Limb (tissue), 2 donors: ENCODE data around the gene RBM19.

ENCODE experiments used
- DNase-seq, 2 donors: peaks; one replicate each; pipeline ENCODE4 v3.0.0-alpha.2; 2016; ENCODE audit errors: extremely low spot score in 2 of 2

The RBM19 gene

DNA sequence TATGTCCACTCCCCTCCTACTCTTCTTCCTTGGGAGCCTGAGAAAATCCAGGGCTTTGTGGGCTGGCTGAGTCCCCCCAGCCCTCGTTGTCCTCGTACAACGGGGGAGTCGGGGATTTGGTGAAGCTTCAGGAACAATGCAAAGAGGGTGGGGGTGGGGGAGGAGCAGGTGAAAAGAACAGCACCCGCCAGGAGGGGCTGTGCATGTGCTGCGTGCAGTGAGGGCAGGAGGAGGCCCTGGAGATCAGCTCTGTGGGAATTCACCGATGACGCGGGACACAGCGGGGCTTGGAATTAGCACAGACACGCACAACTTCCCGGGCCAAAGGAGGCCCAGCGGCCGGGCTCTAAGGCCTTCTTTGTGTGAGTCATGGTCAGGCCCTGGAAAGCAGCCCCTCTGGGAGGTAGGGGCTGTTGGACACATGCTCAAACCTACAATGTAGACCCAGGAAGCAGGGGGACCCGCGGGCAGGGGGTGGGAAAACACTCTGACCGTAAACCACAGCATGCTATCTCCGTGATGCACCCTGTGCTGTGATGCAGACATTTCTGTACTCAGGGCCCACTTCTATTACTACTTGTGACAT, 32.8 kb downstream of the RBM19 start:
- DNase-seq, result peak; percentile 13 to 64

DNA sequence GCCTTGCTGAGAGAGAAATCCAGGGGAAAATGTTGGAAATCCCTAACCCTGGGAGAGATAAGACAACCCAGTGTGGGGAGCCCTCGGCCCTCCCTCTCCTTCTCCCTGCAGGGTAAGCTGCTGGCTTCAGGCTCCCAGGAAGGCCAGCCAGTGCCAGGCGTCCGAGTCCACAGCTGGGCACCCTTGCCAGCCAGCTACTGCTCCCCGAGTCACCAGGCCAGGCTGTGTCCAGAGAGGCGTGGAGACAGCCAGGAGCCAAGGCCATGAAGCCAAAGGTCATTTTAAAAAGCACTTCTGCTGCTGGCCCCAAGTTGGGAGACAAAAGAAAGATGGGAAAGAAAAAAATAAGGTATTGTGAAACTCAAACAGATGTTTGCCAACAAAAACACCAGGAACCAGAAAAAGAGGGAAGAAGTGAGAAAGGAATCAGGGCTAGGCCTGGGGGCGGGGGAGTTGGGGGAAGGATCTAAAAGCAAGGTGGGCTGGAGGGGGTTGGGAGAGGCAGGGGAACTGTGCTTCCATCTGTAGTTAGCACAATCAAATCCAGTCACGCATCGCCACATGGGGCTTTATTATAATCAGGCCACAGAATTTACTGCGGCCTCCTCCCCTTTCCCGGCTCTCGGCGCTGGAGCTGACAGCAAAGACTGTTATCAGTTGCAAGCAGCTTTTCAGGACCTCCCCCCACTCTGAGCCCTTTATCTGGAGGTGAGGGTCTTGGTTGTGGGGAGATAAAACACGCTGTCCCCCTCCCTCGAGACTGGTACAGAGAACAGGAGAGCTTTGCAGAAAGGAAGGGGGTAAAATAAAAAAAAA, 33.5 kb downstream of the RBM19 start:
- peak in 1 of 2 donors; percentile 57 for DNase-seq

DNA sequence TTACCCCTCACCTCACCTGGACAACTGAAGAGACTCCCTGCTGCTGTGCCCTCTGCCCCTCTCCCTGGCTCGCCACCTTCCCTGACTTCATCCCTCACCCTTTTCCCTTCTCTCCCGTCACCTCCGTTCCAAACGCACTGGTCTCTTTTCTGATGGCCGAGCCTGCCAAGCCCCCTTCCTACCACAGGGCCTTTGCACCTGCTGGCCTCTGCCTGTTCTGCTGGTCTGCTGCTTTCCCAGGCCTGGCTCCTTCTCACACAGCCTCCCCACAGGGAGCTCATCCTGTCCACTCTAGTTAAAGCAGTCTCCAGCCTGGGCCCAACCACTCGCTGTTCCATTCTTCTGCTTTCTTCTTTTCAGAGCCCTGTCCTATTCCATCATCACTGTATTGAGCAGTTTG, 34.6 kb downstream of the RBM19 start:
- no peak for DNase-seq

DNA sequence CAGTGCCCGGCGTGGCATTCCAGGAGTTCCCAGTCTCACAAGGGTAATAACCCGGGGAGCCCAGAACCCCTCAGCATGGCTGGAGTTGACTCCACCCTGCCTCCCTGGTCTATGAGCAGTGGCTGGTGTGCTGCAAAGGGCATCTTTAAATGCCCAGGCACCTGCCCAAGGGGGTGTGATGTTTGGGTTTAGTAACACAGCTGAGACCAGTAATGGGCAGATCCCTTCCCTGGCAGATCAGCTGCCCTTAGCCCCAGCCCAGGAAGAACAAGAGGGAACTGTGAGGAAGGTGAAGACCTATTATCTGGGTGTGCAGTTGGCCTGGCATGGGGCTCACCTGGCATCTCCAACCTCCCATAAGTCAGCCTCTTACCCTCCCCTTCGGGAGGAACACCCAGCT, 35.9 kb downstream of the RBM19 start:
- DNase-seq, result no peak

DNA sequence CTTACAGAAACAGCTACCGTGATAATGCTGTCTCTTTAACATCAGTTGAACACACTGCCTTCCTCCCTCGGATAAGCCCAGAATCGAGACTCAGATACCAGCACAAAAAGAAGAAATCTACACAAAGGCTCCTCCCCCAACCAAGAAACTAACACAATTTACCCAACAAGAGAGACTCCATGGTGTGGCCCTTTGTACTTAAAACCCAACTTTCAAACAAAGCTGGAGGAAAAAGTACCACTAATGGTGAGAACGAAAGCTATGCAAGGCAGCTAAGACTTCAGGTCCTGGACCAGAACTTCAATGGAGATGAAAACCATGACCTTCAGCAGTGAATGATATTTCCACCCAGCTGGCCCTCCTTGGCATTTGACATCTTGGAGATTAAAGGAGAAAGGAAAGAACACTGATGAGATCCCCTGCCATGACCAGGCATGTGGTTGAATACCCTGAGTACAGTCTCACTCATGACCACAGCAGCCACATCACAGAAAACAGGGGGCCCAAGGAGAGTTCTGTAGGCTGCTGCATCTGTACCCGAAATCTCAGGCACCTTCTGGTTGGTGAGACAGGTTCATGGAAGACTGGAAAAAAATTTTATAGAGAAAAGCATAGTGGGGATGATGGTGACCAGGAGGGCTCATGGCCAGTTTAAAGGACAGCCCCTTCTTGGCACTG, 36.7 kb downstream of the RBM19 start:
- no peak for DNase-seq

DNA sequence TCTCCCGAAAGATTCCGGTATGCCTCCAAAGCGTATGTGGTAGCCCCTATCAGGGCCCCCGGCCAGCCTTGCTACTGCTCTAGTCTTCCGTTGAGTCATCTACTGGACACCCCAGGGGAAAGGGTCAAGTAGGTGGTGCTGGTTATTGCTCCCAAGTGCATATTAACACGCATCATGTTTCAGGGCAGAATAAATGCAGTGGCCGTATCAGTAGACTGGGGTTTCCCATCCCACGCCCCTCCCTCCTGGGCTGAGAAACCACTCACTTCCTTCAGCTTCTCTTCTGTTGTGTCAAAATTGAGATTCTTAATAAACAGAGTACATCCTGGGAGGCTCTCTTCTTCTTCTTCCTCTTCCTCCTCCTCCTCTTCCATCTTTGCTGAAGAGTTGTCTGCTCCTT, 39.3 kb downstream of the RBM19 start:
- no peak for DNase-seq

DNA sequence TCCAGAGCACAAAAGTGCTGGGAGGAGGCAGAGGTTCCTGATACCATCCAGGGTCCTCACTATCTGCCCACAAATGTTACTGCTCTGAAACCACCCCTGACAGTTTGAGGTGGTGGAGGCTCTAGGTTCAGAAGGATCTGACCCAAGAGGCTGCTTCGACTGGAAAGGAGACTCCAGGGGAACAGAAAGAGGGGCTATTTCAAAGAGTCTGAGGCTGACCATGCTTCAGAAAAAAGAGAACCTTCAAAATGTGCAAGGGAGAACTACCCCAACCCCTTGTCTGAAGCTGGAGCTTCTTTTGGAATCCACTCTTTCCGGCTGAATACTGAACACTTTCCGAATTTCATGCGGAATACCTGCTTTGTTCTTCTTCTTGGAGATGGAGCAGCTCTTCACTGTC, 41.8 kb downstream of the RBM19 start:
- DNase-seq, result no peak

DNA sequence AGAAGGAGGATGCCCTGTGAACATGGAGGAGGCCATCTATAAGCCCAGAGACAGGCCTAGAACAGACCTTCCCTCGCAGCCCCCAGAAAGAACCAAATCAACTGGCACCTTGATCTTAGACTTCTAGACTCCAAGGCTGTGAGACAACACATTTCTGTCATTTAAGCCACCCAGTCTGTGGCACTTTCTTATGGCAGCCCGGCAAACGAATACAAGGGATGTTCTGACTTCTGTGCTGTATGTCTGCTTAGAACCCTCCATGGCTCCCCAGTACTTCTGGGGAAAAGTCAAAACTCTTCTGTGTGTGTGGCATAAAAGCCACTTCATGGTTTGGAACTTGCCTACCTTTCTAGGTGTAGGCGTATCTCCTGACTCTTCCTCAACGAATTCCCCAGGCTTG, 42.9 kb downstream of the RBM19 start:
- DNase-seq, result no peak

DNA sequence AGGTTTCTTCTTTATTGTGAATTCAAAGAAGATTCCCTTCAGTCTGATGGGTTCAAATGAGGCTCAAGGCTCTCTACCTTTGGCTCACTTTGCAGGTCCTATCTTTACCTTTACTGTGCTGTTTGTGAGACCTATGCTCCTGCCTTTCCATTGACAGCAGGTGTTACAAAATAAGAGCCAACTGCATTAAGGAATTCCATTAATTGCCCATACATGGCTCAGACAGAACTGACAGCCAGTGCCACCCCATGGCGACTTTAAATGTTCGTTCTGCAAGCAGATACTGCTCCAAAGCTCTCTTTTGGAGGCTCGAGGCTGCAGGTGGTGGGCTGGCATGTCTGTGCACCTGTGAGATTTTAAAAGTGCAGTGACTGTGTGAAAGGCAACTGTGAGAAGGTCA, 44.7 kb downstream of the RBM19 start:
- no peak for DNase-seq

DNA sequence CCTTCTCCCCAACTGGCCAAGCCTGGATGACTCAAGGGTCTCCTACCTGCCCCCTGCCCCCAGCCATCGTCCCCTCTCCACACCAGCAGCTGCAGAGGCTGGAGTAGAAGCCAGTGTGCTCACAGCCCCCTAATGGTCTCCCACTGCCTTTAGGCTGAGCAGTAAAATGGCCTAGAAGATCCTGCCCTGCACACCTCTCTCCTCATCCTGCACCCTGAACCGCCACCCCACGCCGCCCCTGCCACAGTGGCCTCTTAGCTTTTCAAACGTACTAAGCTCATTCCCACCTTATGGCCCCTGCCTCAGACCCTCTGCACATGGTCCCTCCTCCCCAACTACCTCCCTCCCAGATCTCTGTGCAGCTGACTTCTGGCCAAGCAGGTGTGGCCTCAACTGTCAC, 46.3 kb downstream of the RBM19 start:
- no peak for DNase-seq

DNA sequence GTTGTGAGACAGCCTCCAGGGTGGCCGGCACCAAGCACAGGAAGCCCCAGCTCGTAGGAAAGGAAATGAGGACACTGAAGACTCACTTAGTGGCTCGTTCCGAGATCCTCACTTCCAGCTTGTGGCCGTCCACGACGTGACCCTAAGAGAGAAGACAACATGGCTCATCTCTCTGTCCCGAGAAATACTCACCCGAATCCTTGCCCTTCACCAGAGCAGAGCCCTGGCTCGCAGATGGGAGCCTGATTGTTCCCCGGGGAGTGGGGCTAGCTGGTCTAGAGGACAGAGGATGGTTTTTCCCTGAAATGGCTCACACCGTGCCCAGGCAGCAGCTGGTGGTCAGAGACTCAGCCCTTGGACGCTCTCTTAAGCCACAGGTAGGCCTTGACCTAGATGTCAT, 47.8 kb downstream of the RBM19 start:
- no peak for DNase-seq

DNA sequence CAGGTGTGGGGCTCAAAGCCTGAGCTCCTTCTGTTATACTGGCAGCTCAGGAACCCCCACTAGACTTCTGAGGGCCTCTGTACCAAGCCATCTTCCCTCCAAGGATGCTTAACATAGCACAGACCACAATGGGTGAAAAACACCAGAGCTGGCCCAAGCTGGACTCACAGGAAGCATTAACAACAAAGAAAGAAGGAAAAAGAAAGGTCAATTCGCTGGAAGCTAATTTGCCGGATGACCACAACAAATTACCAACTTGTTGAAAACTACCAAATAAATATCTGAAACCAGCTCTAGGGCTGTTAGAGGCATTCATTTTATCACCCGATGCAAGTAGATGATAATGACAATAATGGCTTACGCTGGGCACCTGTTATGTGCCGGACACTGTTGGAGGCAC, 48.7 kb downstream of the RBM19 start:
- no peak for DNase-seq

DNA sequence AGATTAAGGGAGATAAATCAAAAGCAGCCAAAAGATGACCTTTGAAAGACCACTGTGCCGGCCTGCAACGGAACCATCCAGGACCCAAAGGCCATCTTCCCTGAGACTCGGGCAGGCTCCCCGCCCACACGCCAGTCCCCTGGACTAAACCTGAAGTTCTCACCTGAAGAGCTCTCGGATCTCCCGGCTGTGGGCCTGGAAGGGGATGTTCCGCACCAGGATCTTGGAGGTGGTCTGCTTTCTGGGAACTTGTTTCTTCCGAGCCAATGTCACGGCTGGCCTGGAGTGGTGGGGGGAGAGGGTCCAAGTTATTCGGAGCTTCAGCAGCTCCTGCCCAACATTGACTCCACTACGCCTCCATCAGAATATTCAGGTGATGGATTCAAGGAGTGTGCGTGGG, 51.3 kb downstream of the RBM19 start:
- DNase-seq, result no peak

DNA sequence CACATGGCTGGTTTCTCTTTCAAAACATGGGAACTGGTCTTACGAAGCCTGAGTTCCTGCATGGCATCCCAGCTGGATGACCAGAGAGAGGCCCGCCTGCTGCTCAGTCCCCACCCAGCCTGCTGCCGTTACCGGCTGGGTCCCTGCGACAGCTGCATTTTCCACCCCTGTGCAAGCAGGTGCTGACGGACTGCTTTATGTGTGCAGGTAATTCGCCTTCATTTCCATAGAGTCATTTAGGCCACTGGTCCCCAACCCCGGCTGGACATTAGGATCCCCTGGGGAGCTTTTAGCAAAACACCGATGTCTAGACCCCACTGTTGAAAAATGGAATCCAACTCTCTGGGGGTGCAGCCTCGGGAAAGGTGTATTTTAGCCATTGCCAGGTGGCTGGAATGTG, 51.9 kb downstream of the RBM19 start:
- DNase-seq, result no peak

DNA sequence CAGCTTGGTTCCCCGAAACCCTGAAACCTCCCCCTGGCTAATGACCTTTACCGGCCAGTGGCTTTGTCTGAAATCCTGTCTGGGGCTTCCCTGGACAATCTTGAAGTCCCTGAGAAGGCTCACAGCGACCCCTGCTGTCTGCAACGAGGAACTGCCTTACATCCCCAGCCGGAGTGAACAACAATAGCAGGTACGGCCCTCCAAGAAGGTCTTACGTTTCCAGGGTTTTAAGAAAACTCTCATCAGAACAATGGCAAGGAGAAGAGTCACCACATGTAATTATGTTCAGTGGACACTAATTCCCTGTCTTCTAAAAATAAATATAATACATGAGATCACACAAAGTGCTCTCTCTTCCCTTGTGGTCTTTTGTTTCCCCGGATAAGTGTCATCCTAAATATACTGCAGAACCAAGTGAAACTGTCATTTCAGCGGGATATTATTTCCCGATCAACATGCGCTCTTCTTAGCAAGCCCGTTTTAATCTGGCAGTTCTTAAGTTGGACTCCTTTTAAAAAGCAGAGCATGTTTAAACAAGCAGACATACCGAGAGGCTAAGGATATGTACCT, 53.3 kb downstream of the RBM19 start:
- DNase-seq, result peak; percentile 57 to 87

DNA sequence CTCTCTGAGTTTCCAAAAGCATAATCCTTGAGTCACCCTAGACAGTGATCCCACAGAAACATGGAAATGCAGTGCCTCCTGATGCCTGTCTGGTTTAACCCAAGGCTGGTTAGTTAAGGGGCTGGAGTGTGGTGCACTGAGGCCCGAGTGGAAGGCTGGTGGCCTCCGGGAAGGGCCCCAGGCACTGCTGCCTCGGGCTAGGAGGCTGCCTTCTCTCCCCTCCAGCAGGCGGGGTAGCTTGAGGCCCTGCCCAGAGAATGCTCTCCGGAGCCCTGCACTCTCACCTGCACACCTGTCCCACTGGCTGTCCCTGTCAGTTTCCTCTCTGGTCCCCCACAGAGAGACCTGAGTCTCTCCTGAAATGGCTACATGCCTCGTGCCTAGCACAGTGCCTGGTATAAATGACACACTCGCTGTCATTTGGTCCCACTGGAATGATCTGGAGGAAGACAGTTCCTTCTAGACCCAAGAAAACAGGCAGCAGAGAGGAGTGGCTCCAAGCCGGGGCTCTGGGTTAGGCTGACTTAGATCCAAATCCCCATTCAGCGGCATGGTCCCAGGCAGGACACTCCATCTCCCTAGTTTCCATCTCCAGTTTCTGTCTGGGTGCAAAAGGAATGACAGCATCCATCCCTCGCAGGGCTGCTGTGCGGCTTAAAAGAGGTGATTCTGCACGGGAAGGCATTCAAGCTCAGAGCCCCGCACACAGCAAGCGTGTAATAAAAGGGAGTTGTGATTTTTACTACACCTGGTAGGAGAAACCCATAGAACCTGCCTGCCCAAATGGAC, 54.0 kb downstream of the RBM19 start:
- DNase-seq, result no peak

DNA sequence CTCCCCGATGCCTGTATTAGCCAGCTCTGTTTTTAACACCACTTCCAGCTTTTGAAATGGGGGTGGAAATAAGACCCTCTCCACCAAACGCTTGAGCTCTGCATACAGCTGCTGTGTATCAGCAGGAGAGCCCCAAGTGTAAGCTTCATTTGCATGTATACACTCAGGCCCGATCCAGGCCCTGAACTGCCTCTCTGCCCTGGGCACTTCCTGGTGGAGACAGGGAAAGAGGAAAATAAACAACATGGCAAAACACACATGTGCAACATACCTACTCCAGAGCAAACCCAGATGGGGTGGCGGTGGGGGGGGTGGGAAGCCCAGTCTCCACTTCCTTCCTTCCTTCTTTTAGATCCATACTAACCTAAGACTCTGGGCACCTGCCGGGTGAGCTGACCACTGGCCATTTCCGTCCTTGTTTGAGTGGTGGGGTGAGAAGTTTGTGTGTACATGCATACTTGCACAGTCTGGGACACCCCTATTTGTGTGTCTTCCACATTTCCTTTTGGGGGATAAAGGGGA, 55.3 kb downstream of the RBM19 start:
- DNase-seq, result no peak

DNA sequence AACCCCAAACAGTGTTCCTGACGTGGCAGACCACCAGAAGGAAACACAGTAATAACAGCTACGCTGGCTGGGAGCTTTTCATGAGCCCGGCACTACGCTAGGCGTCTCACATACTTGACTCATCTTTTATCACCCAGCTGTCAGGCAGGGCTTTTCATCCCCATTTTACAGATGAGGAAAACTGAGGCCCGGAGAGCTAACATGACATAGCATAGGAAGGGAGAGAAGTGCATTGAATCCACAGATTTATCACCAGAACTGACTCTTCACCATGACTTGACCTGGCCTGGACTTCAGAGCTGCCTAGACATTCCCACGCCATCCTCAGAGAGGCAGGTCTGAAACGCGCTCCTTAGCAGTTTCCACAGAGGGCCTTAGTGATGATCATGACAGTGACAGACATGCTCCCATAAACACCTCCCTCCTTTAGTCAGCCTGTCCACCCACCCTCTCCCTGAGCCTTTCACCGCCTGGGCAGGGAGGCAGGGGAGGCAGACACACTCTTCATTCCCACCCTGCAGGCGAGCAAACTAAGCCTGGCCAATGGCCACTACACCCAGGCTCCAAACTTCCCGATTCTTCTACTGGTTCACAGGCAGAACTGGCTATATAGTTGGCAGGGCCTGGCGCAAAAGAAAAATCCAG, 56.2 kb downstream of the RBM19 start:
- no peak for DNase-seq

DNA sequence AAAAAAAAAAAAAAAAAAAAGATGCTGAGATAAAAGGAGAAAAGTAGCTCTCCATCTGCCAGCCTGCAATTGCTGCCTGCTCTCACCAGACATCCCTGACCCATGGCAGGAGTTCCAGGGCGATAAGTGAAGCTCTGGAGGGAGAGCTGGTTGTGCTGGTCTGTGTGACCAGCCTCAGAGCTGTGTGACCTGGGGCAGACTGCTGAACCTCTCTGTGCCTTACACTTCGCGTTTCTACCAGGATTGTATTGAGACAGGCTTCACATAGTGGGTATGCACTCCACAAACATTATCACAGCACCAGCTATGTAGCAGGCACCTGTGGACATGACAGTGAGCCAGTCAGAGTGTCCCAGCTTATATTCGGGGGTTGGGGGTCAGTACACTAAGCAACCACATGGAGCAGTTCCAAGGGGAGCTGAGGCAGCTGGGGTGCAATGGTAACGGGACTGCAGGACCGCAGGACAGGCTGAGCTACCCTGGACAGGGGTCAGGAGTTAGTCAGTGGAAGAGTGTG, 57.5 kb downstream of the RBM19 start:
- DNase-seq, result no peak

DNA sequence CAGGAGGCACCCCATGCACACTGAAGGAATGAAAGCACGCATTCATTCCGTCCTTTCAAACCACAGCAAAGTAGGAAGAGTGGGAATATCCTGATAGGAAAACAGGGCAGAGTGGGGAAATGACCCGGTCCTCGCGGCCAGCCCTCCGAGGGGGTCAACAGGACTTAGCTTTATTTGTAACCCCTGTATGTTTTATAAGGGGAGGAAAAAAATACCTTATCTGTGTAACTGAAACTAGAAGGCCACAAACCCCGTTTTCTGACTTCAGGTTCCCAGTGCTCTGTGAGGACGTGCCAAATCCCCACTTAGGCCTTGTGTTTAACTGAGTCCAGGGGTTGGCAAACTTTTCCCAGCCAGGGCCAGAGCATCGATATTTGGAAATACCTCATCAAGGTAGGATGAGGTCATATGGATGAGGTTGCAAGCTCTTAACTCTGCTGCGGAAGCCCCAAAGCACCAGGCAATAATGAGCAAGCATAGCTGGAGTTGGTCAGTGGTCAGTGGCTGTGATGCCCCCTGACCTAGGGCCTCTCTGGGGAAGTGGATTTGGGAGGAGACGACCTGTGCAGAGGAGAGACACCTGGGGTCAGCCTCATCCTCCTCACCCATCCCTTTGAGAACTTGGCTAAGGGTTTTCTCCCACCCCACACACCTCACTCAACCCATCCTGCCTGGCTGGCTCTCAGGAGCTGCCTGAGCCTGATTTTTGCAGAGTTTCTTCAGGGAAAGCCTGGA, 58.5 kb downstream of the RBM19 start:
- no peak for DNase-seq
